ENCODE measurements around the gene TCF15. TPM values are rescaled to one million over a fixed set of nuclear protein-coding genes. Genes with fewer than 3 reads are reported as not detected.
A peak's percentile ranks its signal among the peaks of the same experiment; 100 is the strongest.

TCF15 gene
- total and polyA plus RNA-seq, 2 of the 4 experiments (the other 2 are of a cell fraction) = not detected

DNA sequence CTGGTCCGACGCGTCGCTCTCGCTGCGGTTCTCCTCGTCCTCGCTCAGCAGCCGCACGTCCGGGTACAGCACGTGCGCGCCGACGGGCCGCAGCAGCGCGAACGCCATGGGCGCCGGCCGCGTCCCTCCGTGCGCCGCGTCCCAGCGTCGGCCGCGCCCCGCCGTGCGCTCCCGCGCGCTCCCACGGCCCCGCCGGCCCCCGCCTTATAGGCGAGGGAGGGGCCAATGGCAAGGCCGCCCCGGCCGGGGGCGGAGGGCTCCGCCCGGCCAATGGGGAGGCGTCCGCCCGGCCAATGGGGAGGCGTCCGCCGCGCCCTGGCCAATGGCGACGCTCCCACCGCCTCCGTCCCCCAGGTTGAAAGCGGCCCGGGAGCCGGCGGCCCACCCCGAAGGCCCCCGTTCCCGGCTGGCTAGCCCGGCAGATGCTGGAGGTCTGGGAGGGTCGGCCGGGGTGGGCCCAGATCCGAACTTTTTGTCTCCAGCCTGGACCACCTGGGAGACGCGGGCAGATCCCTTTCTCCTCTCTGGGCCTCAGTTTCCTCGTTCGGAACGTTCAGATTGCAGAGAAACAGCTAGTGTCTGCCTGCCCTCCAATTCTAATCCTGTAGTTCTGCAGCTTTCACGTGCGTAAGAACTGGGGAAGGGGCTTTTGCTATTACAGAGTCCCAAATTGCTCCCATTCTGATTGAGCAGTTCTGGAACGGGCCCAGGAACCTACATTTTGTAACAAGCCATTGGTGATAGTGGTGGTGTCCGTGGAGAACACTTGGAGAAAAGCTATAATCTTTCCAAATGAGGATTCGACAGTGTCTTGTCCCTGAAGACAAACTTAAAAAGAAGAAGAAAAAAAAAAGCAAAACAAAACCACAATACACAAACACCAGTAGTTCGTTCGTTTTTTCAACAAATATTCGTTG lies at the start of gene TCF15 (continued):
- no peak for TF ChIP-seq MAZ (IDR thresholded peaks at IDR 0.05; ENCODE audit: borderline replicate concordance, low read depth, low read length)
- no peak for TF ChIP-seq MXI1 (IDR thresholded peaks at IDR 0.05; ENCODE audit: borderline replicate concordance, low read depth, low read length)

DNA sequence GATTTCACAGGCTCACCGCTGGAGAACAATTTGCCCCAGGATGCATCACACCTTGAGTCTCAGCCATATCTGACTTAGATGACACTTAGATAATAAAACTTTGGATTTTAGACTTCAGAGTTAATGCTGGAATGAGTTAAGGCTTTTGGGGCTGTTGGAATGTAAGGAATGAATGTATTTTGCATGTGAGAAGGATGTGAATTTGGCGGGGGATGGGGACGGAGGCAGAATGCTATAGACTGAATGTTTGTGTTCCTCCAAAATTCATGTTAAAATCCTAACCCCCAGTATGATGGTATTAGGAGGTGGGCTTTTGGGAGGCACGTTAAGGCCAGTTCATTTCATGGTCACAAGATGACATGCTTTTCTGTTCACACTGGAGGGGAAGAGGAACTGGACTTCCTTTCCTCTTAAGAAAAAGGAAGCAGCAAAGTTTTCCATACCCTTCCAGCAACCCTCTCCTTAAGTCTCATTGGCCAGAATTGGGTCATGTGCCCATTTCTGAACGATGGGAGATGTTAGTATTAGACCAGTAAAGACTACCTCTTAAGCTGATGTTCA lies 48.7 kb upstream of the TCF15 start:
- H4K5ac ChIP-seq (ENCODE audit: low read depth, low read length) = no peak overlapping the region
- H2BK15ac ChIP-seq (ENCODE audit: low read depth, low read length) = no peak overlapping the region
- no peak overlapping the region for H2AK9ac ChIP-seq (replicated peaks; ENCODE audit: low read depth, low read length, poor library complexity)
- TF ChIP-seq RCOR1 (IDR thresholded peaks at IDR 0.05; ENCODE audit: insufficient replicate concordance, low read length) (no peak), SMC3 (IDR thresholded peaks at IDR 0.05; ENCODE audit: low read depth, low read length) (no peak), MXI1 (IDR thresholded peaks at IDR 0.05; ENCODE audit: borderline replicate concordance, low read depth, low read length) (no peak), POLR2A (IDR thresholded peaks at IDR 0.05; ENCODE audit: low read depth, low read length) (no peak)
- TF ChIP-seq, protein P1, sequence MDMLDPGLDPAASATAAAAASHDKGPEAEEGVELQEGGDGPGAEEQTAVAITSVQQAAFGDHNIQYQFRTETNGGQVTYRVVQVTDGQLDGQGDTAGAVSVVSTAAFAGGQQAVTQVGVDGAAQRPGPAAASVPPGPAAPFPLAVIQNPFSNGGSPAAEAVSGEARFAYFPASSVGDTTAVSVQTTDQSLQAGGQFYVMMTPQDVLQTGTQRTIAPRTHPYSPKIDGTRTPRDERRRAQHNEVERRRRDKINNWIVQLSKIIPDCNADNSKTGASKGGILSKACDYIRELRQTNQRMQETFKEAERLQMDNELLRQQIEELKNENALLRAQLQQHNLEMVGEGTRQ (IDR thresholded peaks at IDR 0.05; ENCODE audit: low read depth, low read length) = peak; percentile 82
- H3K23ac ChIP-seq (ENCODE audit: low read depth, low read length) = no peak overlapping the region
- H4K91ac ChIP-seq (ENCODE audit: insufficient read depth, low read depth, low read length) = no peak overlapping the region
- in situ Hi-C loops (cut with MboI; ENCODE audit: low sequenced_read_pairs) (loop anchor here (10.0 kb wide), 3 partner anchors 114 to 304 kb away; partner anchors contain the start of gene CSNK2A1), dilution Hi-C loops (cut with HindIII; ENCODE audit: low sequenced_read_pairs, unreplicated experiment) (no loop called here), intact Hi-C loops (cut with micrococcal nuclease) (no loop called here)
- no peaks in the 10 kb centered on the region for H4K20me1 ChIP-seq (ENCODE audit: insufficient read depth, low read length)
- H2BK120ac ChIP-seq (ENCODE audit: low read depth, low read length) = no peak overlapping the region
- H3K4me1 ChIP-seq (ENCODE audit: control insufficient read depth, insufficient read depth, low read length) = peaks cover 8% of the 10 kb centered on the region
- H3K4ac ChIP-seq (ENCODE audit: low read depth, low read length) = 0 out of 2 replicates have a peak overlapping the region, but pooled peaks have one; percentile 1
- H3K36me3 ChIP-seq (ENCODE audit: control insufficient read depth, insufficient read depth, low read length) = no peaks in the 10 kb centered on the region
- H3K18ac ChIP-seq (ENCODE audit: low read depth, low read length) = no peak overlapping the region
- peaks cover 30% of the 10 kb centered on the region for H3K27me3 ChIP-seq (ENCODE audit: control insufficient read depth, insufficient read depth, low read length)
- peaks cover 0 to under 1% of the 10 kb centered on the region in 2 experiments; a peak in 1 of 4 replicates for H3K79me1 ChIP-seq (ENCODE audit: low read depth in 1 of 2, low read length in 2 of 2)
- no peak overlapping the region for H3K4me3 ChIP-seq (ENCODE audit: insufficient read depth, low read depth, low read length)
- H2BK5ac ChIP-seq (ENCODE audit: low read depth, low read length, poor library complexity, severe bottlenecking) = no peak overlapping the region
- WGBS, 2 experiments (ENCODE audit: extremely low coverage in 2 of 2, insufficient read length in 1 of 2) = 20% methylated on average over 1 of the region's 5 CpGs; no CpG with 5 or more reads in 1 of the 2 experiments
- H3K4me2 ChIP-seq (ENCODE audit: low read depth, low read length) = peak overlapping the region; percentile 50; the same call in 1 of the 2 replicates
- no peak overlapping the region for H2AFZ ChIP-seq (replicated peaks; ENCODE audit: low read length, poor library complexity)
- no peaks in the 10 kb centered on the region for H3K9me3 ChIP-seq (ENCODE audit: control insufficient read depth, insufficient read depth, low read length)
- H3K9ac ChIP-seq (ENCODE audit: low read depth, low read length) = no peak overlapping the region
- H4K8ac ChIP-seq (ENCODE audit: low read depth in 2 of 2, low read length in 2 of 2) = no peak overlapping the region
- H2BK20ac ChIP-seq (ENCODE audit: low read depth, low read length) = no peak overlapping the region
- H3K14ac ChIP-seq (replicated peaks; ENCODE audit: low read depth, low read length) = no peak overlapping the region
- peak; percentile 51 for ATAC-seq (ENCODE audit: low read depth)
- H3K9me1 ChIP-seq (ENCODE audit: insufficient read depth, low read length) = peaks cover 7% of the 10 kb centered on the region
- CTCF ChIA-PET = no interaction called here
- H3K56ac ChIP-seq (ENCODE audit: extremely low read depth, insufficient read depth, low read length) = no peak overlapping the region
- no peak overlapping the region for H3K27ac ChIP-seq (ENCODE audit: insufficient read depth, low read length)
- no peak for DNase-seq
- no peak overlapping the region for H2AK5ac ChIP-seq (ENCODE audit: low read depth, low read length)
- BruUV-seq (replicated peaks) = no TSS peak
- POLR2A ChIA-PET (ENCODE audit: unreplicated experiment) = no interaction called here

Measured in IMR-90 (cell line).